ENCODE results near the gene LRRC8C.
A peak's percentile ranks its signal among the peaks of the same experiment; 100 is the strongest.

LRRC8C gene

GRCh38 chr1:89640440-89640839 is 7.5 kb downstream of the LRRC8C start:
- H3K36me3 Mint-ChIP-seq: peaks cover 16% of the 10 kb centered on the region
- H3K9me3 Mint-ChIP-seq: peaks cover 4% of the 10 kb centered on the region
- H3K4me1 Mint-ChIP-seq: peaks cover 28% of the 10 kb centered on the region
- no peak overlapping the region for H3K27ac Mint-ChIP-seq
- no peaks in the 10 kb centered on the region for H3K27me3 Mint-ChIP-seq
- no peak overlapping the region for H3K4me3 Mint-ChIP-seq
- ATAC-seq: no peak

GRCh38 chr1:89641781-89642180 is 8.9 kb downstream of the LRRC8C start:
- H3K36me3 Mint-ChIP-seq: peaks cover 24% of the 10 kb centered on the region
- ATAC-seq: no peak
- peaks cover 19% of the 10 kb centered on the region for H3K4me1 Mint-ChIP-seq
- H3K27me3 Mint-ChIP-seq: no peaks in the 10 kb centered on the region
- no peak overlapping the region for H3K4me3 Mint-ChIP-seq
- no peak overlapping the region for H3K27ac Mint-ChIP-seq
- H3K9me3 Mint-ChIP-seq: peaks cover 4% of the 10 kb centered on the region

- H3K27me3 Mint-ChIP-seq: no peaks in the 10 kb centered on the region
- H3K9me3 Mint-ChIP-seq: peaks cover 4% of the 10 kb centered on the region
- no peak overlapping the region for H3K4me3 Mint-ChIP-seq
- peaks cover 14% of the 10 kb centered on the region for H3K36me3 Mint-ChIP-seq
- no peak for ATAC-seq
- H3K27ac Mint-ChIP-seq: no peak overlapping the region
- H3K4me1 Mint-ChIP-seq: peaks cover 9% of the 10 kb centered on the region
These were observed 10.7 kb downstream of the LRRC8C start for GRCh38 chr1:89643577-89643976.

- no peak for ATAC-seq
- Mint-ChIP-seq H3K4me3 (no peak overlapping the region), H3K36me3 (peaks cover 14% of the 10 kb centered on the region), H3K9me3 (peaks cover 4% of the 10 kb centered on the region), H3K27ac (no peak overlapping the region), H3K4me1 (peaks cover 10% of the 10 kb centered on the region), H3K27me3 (no peaks in the 10 kb centered on the region)
These were observed 11.3 kb downstream of the LRRC8C start for GRCh38 chr1:89644119-89644814.

GRCh38 chr1:89646259-89646658 is 13.3 kb downstream of the LRRC8C start:
- no peak for ATAC-seq
- Mint-ChIP-seq H3K4me3 (no peak overlapping the region), H3K27me3 (no peaks in the 10 kb centered on the region), H3K27ac (no peak overlapping the region), H3K9me3 (peaks cover 4% of the 10 kb centered on the region), H3K36me3 (peaks cover 14% of the 10 kb centered on the region), H3K4me1 (peaks cover 13% of the 10 kb centered on the region)

- H3K36me3 Mint-ChIP-seq: peaks cover 31% of the 10 kb centered on the region
- no peak overlapping the region for H3K4me3 Mint-ChIP-seq
- no peak for ATAC-seq
- H3K4me1 Mint-ChIP-seq: peaks cover 36% of the 10 kb centered on the region
- peak overlapping the region; percentile 40 for H3K27ac Mint-ChIP-seq
- H3K27me3 Mint-ChIP-seq: no peaks in the 10 kb centered on the region
- peaks cover 4% of the 10 kb centered on the region for H3K9me3 Mint-ChIP-seq
These were observed 16.9 kb downstream of the LRRC8C start for GRCh38 chr1:89649783-89650182.

GRCh38 chr1:89652373-89652772 is 19.5 kb downstream of the LRRC8C start:
- peaks cover 2% of the 10 kb centered on the region for H3K9me3 Mint-ChIP-seq
- H3K27me3 Mint-ChIP-seq: no peaks in the 10 kb centered on the region
- peaks cover 46% of the 10 kb centered on the region for H3K4me1 Mint-ChIP-seq
- peak overlapping the region; percentile 10 for H3K27ac Mint-ChIP-seq
- peaks cover 26% of the 10 kb centered on the region for H3K36me3 Mint-ChIP-seq
- H3K4me3 Mint-ChIP-seq: no peak overlapping the region
- no peak for ATAC-seq

- Mint-ChIP-seq H3K9me3 (peaks cover 6% of the 10 kb centered on the region), H3K4me3 (no peak overlapping the region), H3K27me3 (no peaks in the 10 kb centered on the region), H3K36me3 (peaks cover 41% of the 10 kb centered on the region), H3K27ac (no peak overlapping the region), H3K4me1 (peaks cover 60% of the 10 kb centered on the region)
- peak; percentile 60 for ATAC-seq
These were observed 25.0 kb downstream of the LRRC8C start for GRCh38 chr1:89657886-89658285.

GRCh38 chr1:89659322-89660081 is 26.6 kb downstream of the LRRC8C start:
- Mint-ChIP-seq H3K4me3 (no peak overlapping the region), H3K36me3 (peaks cover 40% of the 10 kb centered on the region), H3K4me1 (peaks cover 58% of the 10 kb centered on the region), H3K27me3 (no peaks in the 10 kb centered on the region), H3K9me3 (peaks cover 10% of the 10 kb centered on the region), H3K27ac (peak overlapping the region; percentile 21)
- ATAC-seq: no peak

GRCh38 chr1:89660224-89661061 is 27.5 kb downstream of the LRRC8C start:
- Mint-ChIP-seq H3K27ac (peak overlapping the region; percentile 21), H3K9me3 (peaks cover 8% of the 10 kb centered on the region), H3K36me3 (peaks cover 35% of the 10 kb centered on the region), H3K27me3 (no peaks in the 10 kb centered on the region), H3K4me3 (no peak overlapping the region), H3K4me1 (peaks cover 56% of the 10 kb centered on the region)
- ATAC-seq: no peak

- no peak overlapping the region for H3K4me3 Mint-ChIP-seq
- H3K36me3 Mint-ChIP-seq: peaks cover 27% of the 10 kb centered on the region
- no peak overlapping the region for H3K27ac Mint-ChIP-seq
- peaks cover 8% of the 10 kb centered on the region for H3K9me3 Mint-ChIP-seq
- no peaks in the 10 kb centered on the region for H3K27me3 Mint-ChIP-seq
- ATAC-seq: no peak
- H3K4me1 Mint-ChIP-seq: peaks cover 62% of the 10 kb centered on the region
These were observed 33.0 kb downstream of the LRRC8C start for GRCh38 chr1:89665941-89666340.

GRCh38 chr1:89666640-89667039 is 33.7 kb downstream of the LRRC8C start:
- peaks cover 61% of the 10 kb centered on the region for H3K4me1 Mint-ChIP-seq
- peaks cover 6% of the 10 kb centered on the region for H3K9me3 Mint-ChIP-seq
- no peak for ATAC-seq
- no peak overlapping the region for H3K4me3 Mint-ChIP-seq
- H3K36me3 Mint-ChIP-seq: peaks cover 21% of the 10 kb centered on the region
- H3K27me3 Mint-ChIP-seq: no peaks in the 10 kb centered on the region
- no peak overlapping the region for H3K27ac Mint-ChIP-seq

- peaks cover 52% of the 10 kb centered on the region for H3K4me1 Mint-ChIP-seq
These were observed 34.8 kb downstream of the LRRC8C start for GRCh38 chr1:89667691-89668090.

GRCh38 chr1:89668961-89669360 is 36.0 kb downstream of the LRRC8C start:
- Mint-ChIP-seq H3K9me3 (peaks cover under 1% of the 10 kb centered on the region), H3K4me1 (peaks cover 59% of the 10 kb centered on the region), H3K27me3 (no peaks in the 10 kb centered on the region), H3K27ac (no peak overlapping the region), H3K4me3 (no peak overlapping the region), H3K36me3 (peaks cover 18% of the 10 kb centered on the region)
- no peak for ATAC-seq

More at GRCh38 chr1:89667691-89668090, 34.8 kb downstream of the LRRC8C start:
- Mint-ChIP-seq H3K27ac (peak overlapping the region; percentile 17), H3K27me3 (no peaks in the 10 kb centered on the region), H3K36me3 (peaks cover 13% of the 10 kb centered on the region), H3K4me3 (no peak overlapping the region), H3K9me3 (peaks cover 5% of the 10 kb centered on the region)
- ATAC-seq: no peak

GRCh38 chr1:89669441-89669840 is 36.5 kb downstream of the LRRC8C start:
- Mint-ChIP-seq H3K9me3 (no peaks in the 10 kb centered on the region), H3K4me3 (no peak overlapping the region), H3K27ac (peak overlapping the region; percentile 66), H3K4me1 (peaks cover 59% of the 10 kb centered on the region), H3K27me3 (no peaks in the 10 kb centered on the region), H3K36me3 (peaks cover 13% of the 10 kb centered on the region)
- no peak for ATAC-seq
